ENCODE results near the gene BIK. TPM values are rescaled to one million over a fixed set of nuclear protein-coding genes. Genes with fewer than 3 reads are reported as not detected.

BIK gene
- total RNA-seq, 2 donors from 2014 or later = 0.63 TPM; not detected in 1

- no peak for DNase-seq (ENCODE audit: low spot score)
- Histone ChIP-seq H3K27me3 (no peaks in the 10 kb centered on the region), H3K4me3 (no peak overlapping the region), H3K27ac (no peak overlapping the region), H3K36me3 (peaks cover 53% of the 10 kb centered on the region), H3K4me1 (no peaks in the 10 kb centered on the region), H3K9me3 (no peaks in the 10 kb centered on the region)
- no peak for TF ChIP-seq CTCF (IDR thresholded peaks at IDR 0.05)
Measured at GRCh38 chr22:43176090-43176489, 65.5 kb downstream of the BIK start.

- no peak for TF ChIP-seq CTCF (IDR thresholded peaks at IDR 0.05)
- Histone ChIP-seq H3K27ac (no peak overlapping the region), H3K4me1 (no peaks in the 10 kb centered on the region), H3K9me3 (no peaks in the 10 kb centered on the region), H3K36me3 (peaks cover 39% of the 10 kb centered on the region), H3K4me3 (no peak overlapping the region), H3K27me3 (no peaks in the 10 kb centered on the region)
- DNase-seq (ENCODE audit: low spot score) = no peak
Measured at GRCh38 chr22:43177479-43177878, 66.9 kb downstream of the BIK start.

Other genes with a start within 250 kb of the BIK start
- 10 to 100 TPM; 66.3 to 89.8 TPM for gene PACSIN2, start 95.6 kb upstream of the BIK start, total RNA-seq
- gene TTLL1, start 21.4 kb upstream of the BIK start, total RNA-seq = 1 to 10 TPM; 4.4 to 5.2 TPM
- 10 to 100 TPM; 16.1 to 17.6 TPM for gene MCAT, start 32.6 kb downstream of the BIK start, total RNA-seq
- gene TSPO, start 40.8 kb downstream of the BIK start, total RNA-seq = 100 to 1,000 TPM; 182 to 241 TPM
- gene TTLL12, start 76.4 kb downstream of the BIK start, total RNA-seq = 10 to 100 TPM; 11.4 to 15.1 TPM
- gene SCUBE1, start 232.6 kb downstream of the BIK start, total RNA-seq = under 1 TPM; 0.04 to 0.16 TPM

Data from right atrium auricular region (tissue), 2 donors.